Measurements from ENCODE around the gene BICRA. TPM values are rescaled to one million over a fixed set of nuclear protein-coding genes. Genes with fewer than 3 reads are reported as not detected.

The BICRA gene
- total and polyA plus RNA-seq, 2 of the 8 experiments (the other 6 are each of a cell fraction or from before 2014, with no cell fraction given) = 1.5 to 29.2 TPM

DNA sequence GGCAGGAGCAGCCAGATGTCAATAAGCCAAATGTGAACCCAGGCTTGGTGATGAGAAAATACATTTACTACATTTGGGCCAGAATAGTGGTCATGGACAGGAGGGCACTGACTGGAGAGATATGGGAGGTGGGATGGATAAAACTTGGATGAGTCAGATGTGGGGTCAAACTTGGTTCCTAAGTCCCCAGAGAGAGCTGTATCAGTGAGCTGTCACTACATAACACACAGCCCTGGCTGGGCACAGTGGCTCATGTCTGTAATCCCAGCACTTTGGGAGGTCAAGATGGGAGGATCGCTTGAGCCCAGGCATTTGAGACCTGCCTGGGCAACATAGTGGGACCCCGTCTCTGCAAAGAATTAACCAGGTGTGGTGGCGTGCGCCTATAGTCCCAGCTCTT lies 52.7 kb downstream of the BICRA start:
- Histone ChIP-seq H3K23ac (ENCODE audit: insufficient read length) (no peak overlapping the region), H3K56ac (replicated peaks; ENCODE audit: insufficient read length, low read depth, low read length) (no peak overlapping the region)
- POLR2A ChIA-PET (ENCODE audit: partially characterized antibody) = interaction anchor here (1.0 to 1.4 kb wide), 3 partner anchors 16 to 178 kb away, joined by 3 read pairs; partner anchors contain the start of gene KPTN

More for the DNA sequence above, 52.7 kb downstream of the BICRA start:
- no peak overlapping the region for H3K14ac ChIP-seq (ENCODE audit: insufficient read length)
- no peak overlapping the region for H2BK12ac ChIP-seq (ENCODE audit: low read depth, low read length)
- no peak overlapping the region; the same call in 1 of the 2 replicates for H3K27ac ChIP-seq (ENCODE audit: low read depth, low read length)
- no peak overlapping the region for H3K9ac ChIP-seq (replicated peaks in 1 of 4; ENCODE audit: extremely low read depth in 1 of 4, low read depth in 3 of 4, low read length in 3 of 4)
- WGBS, 2 experiments (ENCODE audit: extremely low coverage in 1 of 2, insufficient coverage in 1 of 2, insufficient read length in 1 of 2, insufficient replicate concordance in 2 of 2, low coverage in 1 of 2, low lambda C conversion rate in 2 of 2, missing lambda C conversion rate in 1 of 2) = 91% methylated on average over 4 of the region's 4 CpGs; no CpG with 5 or more reads in 1 of the 2 experiments
- no peak overlapping the region for H2BK5ac ChIP-seq (ENCODE audit: low read depth, low read length)
- TF ChIP-seq CBX5 (IDR thresholded peaks at IDR 0.05; ENCODE audit: low read depth, low read length) (no peak), GTF2F1 (IDR thresholded peaks at IDR 0.05; ENCODE audit: borderline replicate concordance, low read depth, low read length) (no peak)
- H4K5ac ChIP-seq (ENCODE audit: insufficient read length, low read depth, low read length) = no peak overlapping the region
- H3K4ac ChIP-seq (replicated peaks; ENCODE audit: insufficient read length, low read depth, low read length) = no peak overlapping the region
- H3K79me2 ChIP-seq (ENCODE audit: control insufficient read depth in 1 of 2, insufficient read depth in 2 of 2, low read length in 2 of 2) = peaks cover 0 to 73% of the 10 kb centered on the region in 2 experiments; a peak in 2 of 4 replicates
- no peak for DNase-seq (ENCODE audit: low read depth in 1 of 2, low spot score in 2 of 2)
- H3K36me3 ChIP-seq (ENCODE audit: control insufficient read depth in 2 of 4, insufficient read depth in 4 of 4, low read length in 3 of 4) = peaks cover 0 to 3% (median 0%) of the 10 kb centered on the region in 4 experiments; a peak in 1 of 8 replicates
- no peak overlapping the region for H2AK5ac ChIP-seq (ENCODE audit: low read depth, low read length)
- no peak overlapping the region for H2AFZ ChIP-seq (ENCODE audit: low read length)
- H4K91ac ChIP-seq (replicated peaks; ENCODE audit: insufficient read length, low read length) = no peak overlapping the region
- no peak overlapping the region for H3K18ac ChIP-seq (ENCODE audit: extremely low read depth, low read length)
- no peak overlapping the region for H3K4me3 ChIP-seq (ENCODE audit: extremely low read depth in 1 of 4, insufficient read depth in 2 of 4, low read depth in 3 of 4, low read length in 4 of 4)
- H3K4me2 ChIP-seq (ENCODE audit: insufficient read depth in 1 of 2, low read depth in 2 of 2, low read length in 2 of 2) = no peak overlapping the region
- no peaks in the 10 kb centered on the region for H3K9me3 ChIP-seq (ENCODE audit: insufficient read depth in 2 of 2, low read depth in 1 of 2, low read length in 1 of 2)
- no peak overlapping the region for H2BK20ac ChIP-seq (ENCODE audit: low read length)
- no peak for FAIRE-seq
- no peak overlapping the region for H2BK120ac ChIP-seq (replicated peaks; ENCODE audit: low read depth, low read length)
- no peak overlapping the region for H2BK15ac ChIP-seq (ENCODE audit: low read length)
- no peak overlapping the region for H4K8ac ChIP-seq (ENCODE audit: extremely low read depth, insufficient read depth, low read length)
- H3K27me3 ChIP-seq (replicated peaks in 1 of 4; ENCODE audit: control insufficient read depth in 3 of 4, extremely low read depth in 1 of 4, insufficient read depth in 3 of 4, low read length in 3 of 4) = no peaks in the 10 kb centered on the region
- peaks cover 0 to 2% (median 0%) of the 10 kb centered on the region in 4 experiments; a peak in 1 of 7 replicates for H3K4me1 ChIP-seq (replicated peaks in 1 of 4; ENCODE audit: control insufficient read depth in 3 of 4, insufficient read depth in 4 of 4, low read length in 3 of 4)
- H3K79me1 ChIP-seq (ENCODE audit: low read depth, low read length) = peaks cover 22% of the 10 kb centered on the region
- H4K20me1 ChIP-seq (replicated peaks in 1 of 2; ENCODE audit: control insufficient read depth in 1 of 2, insufficient read depth in 2 of 2, low read length in 2 of 2) = peaks cover 13 to 14% of the 10 kb centered on the region in 2 experiments
- CTCF ChIA-PET (ENCODE audit: partially characterized antibody) = interaction anchor here (1.0 to 1.4 kb wide), 3 partner anchors 9 to 45 kb away, joined by 3 to 4 read pairs (median 4); no protein-coding TSS in a partner anchor
- H3K23me2 ChIP-seq (ENCODE audit: low read depth, low read length) = no peaks in the 10 kb centered on the region; the same call in 1 of the 2 replicates

All from H1 (cell line).